HepG2 (cell line): ENCODE data around the gene PRICKLE3. TPM values are rescaled to one million over a fixed set of nuclear protein-coding genes. Genes with fewer than 3 reads are reported as not detected.

Experiments used
- DNMT3B ChIP-seq: conservative IDR thresholded peaks from 2 replicates; pipeline ENCODE4 v1.6.1; 2016; ENCODE audit warnings: missing biosample characterization, control low read depth
- IKZF1 ChIP-seq: fragments of 450-650 bp; IDR thresholded peaks from 2 replicates; pipeline ENCODE4 v1.7.1; 2016
- RFXAP ChIP-seq: sonication (generic); formaldehyde crosslinking; IDR thresholded peaks from 2 replicates; pipeline ENCODE4 v1.4.0; 2020; ENCODE audit warnings: missing genetic modification reagents, borderline replicate concordance
- SATB2 ChIP-seq: sonication (generic); formaldehyde crosslinking; IDR thresholded peaks from 2 replicates; pipeline ENCODE4 v1.5.0; 2020; ENCODE audit warnings: missing genetic modification reagents
- SMARCC2 ChIP-seq: fragments of 450-650 bp; IDR thresholded peaks from 2 replicates; pipeline ENCODE4 v1.6.1; 2017; ENCODE audit warnings: antibody characterized with exemption, mild to moderate bottlenecking
- SNRNP70 ChIP-seq: fragments of 200-400 bp; formaldehyde crosslinking; IDR thresholded peaks from 2 replicates; pipeline ENCODE4 v1.6.1; 2017; ENCODE audit warnings: mild to moderate bottlenecking, low read depth, low read length, moderate library complexity
- SPEN ChIP-seq: sonication (generic); formaldehyde crosslinking; IDR thresholded peaks from 2 replicates; pipeline ENCODE4 v1.5.1; 2020; ENCODE audit warnings: low read depth, mild to moderate bottlenecking, missing genetic modification reagents
- ZNF121 ChIP-seq: sonication (generic); formaldehyde crosslinking; IDR thresholded peaks from 2 replicates; pipeline ENCODE4 v1.5.0; 2020; ENCODE audit warnings: mild to moderate bottlenecking, missing genetic modification reagents
- ZNF256 ChIP-seq: sonication (generic); formaldehyde crosslinking; conservative IDR thresholded peaks from 2 replicates; pipeline ENCODE4 v1.4.0; 2020; ENCODE audit warnings: missing genetic modification reagents
- ZNF749 ChIP-seq: sonication (generic); formaldehyde crosslinking; IDR thresholded peaks from 2 replicates; pipeline ENCODE4 v1.8.0; 2022; ENCODE audit warnings: mild to moderate bottlenecking, missing genetic modification reagents, moderate library complexity, borderline replicate concordance
- polyA plus RNA-seq, 8 experiments: library from polyadenylated mRNA; depleted of rRNA in 3 of 8; stranded (reverse) in 7 of 8; unstranded in 1 of 8; fragments of >200 nt; fragmentation: Illumina TruSeq in 4 of 8; extraction: Trizol in 4 of 8; gene quantifications; 2 replicates each; pipeline versions ENCODE4 v1.2.1 to v1.2.3, GENCODE V29; 2011 to 2016; ENCODE audit warnings: low read depth in 4 of 8, missing spikeins in 1 of 8, mixed read lengths in 1 of 8; ENCODE audit not compliant: insufficient read depth in 1 of 8
- total RNA-seq, 5 experiments: library from RNA; depleted of rRNA; stranded (reverse); fragments of >200 nt; fragmentation: Illumina TruSeq; extraction: Trizol; gene quantifications; 2 replicates each; pipeline ENCODE4 v1.2.3, GENCODE V29; 2016; ENCODE audit warnings: low read depth in 1 of 5
- TF ChIP-seq, protein P1 (sequence below), 2 experiments: fragments of 450-650 bp in 1 of 2; sonication (generic) in 1 of 2; formaldehyde crosslinking; IDR thresholded peaks; 2 replicates each; pipeline versions ENCODE4 v1.5.0 to v1.8.0; 2020 to 2022; ENCODE audit warnings: mild to moderate bottlenecking in 1 of 2, missing genetic modification reagents in 1 of 2
- TF ChIP-seq, protein P2 (sequence below): IDR thresholded peaks from 2 replicates; pipeline ENCODE4 v1.6.1; 2016
- TF ChIP-seq, protein P3 (sequence below): sonication (generic); formaldehyde crosslinking; IDR thresholded peaks from 2 replicates; pipeline ENCODE4 v1.5.1; 2020; ENCODE audit warnings: mild to moderate bottlenecking, missing genetic modification reagents, moderate library complexity
- TF ChIP-seq, protein P4 (sequence below): sonication (generic); formaldehyde crosslinking; IDR thresholded peaks from 2 replicates; pipeline ENCODE4 v1.4.0; 2020; ENCODE audit warnings: mild to moderate bottlenecking, missing genetic modification reagents
- TF ChIP-seq, protein P5 (sequence below): sonication (generic); formaldehyde crosslinking; IDR thresholded peaks from 2 replicates; pipeline ENCODE4 v1.4.0; 2020; ENCODE audit warnings: mild to moderate bottlenecking, missing genetic modification reagents, borderline replicate concordance
- TF ChIP-seq, protein P6 (sequence below): IDR thresholded peaks from 2 replicates; pipeline ENCODE4 v1.6.1; 2016; ENCODE audit warnings: mild to moderate bottlenecking
- TF ChIP-seq, protein P7 (sequence below): sonication (generic); formaldehyde crosslinking; IDR thresholded peaks from 2 replicates; pipeline ENCODE4 v1.4.0; 2020; ENCODE audit warnings: mild to moderate bottlenecking, missing genetic modification reagents

The PRICKLE3 gene
- total and polyA plus RNA-seq, 2 of the 13 experiments (the other 11 are each of a cell fraction or from before 2014, with no cell fraction given) = 2.6 TPM

DNA sequence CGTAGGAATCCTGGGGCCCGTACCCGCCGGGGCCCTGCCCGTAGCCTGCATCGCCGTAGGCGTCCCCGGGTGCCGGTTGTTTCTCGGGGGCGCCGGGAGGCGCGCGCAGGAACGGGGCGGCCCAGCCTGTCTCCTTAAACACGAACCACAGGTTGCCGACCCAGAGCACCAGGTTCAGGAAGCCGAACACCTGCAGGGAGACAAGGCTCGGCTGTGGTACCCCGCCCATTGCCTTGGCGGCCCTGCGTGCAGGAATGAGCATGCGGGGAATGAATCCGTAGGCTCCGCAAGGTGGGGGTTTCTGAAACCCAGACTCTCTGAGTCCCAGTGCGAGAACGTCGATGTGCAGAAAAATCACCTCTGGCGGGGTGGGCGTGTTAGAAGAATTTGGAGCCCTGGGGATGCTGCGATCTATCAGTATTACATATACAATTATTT, 5.4 kb upstream of the PRICKLE3 start (continued):
- TF ChIP-seq, protein P1, sequence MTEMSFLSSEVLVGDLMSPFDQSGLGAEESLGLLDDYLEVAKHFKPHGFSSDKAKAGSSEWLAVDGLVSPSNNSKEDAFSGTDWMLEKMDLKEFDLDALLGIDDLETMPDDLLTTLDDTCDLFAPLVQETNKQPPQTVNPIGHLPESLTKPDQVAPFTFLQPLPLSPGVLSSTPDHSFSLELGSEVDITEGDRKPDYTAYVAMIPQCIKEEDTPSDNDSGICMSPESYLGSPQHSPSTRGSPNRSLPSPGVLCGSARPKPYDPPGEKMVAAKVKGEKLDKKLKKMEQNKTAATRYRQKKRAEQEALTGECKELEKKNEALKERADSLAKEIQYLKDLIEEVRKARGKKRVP (CRISPR knock-in tag; IDR thresholded peaks at IDR 0.05) = peak in 1 of 2 experiments; percentile 42; a peak in 1 of 4 replicates
- TF ChIP-seq IKZF1 (no peak), SATB2 (no peak), ZNF121 (CRISPR knock-in tag) (no peak), DNMT3B (CRISPR knock-in tag) (no peak), ZNF749 (no peak), SNRNP70 (no peak), RFXAP (CRISPR knock-in tag) (no peak), SMARCC2 (no peak), ZNF256 (CRISPR knock-in tag) (no peak), SPEN (CRISPR knock-in tag) (no peak)
- TF ChIP-seq, protein P2, sequence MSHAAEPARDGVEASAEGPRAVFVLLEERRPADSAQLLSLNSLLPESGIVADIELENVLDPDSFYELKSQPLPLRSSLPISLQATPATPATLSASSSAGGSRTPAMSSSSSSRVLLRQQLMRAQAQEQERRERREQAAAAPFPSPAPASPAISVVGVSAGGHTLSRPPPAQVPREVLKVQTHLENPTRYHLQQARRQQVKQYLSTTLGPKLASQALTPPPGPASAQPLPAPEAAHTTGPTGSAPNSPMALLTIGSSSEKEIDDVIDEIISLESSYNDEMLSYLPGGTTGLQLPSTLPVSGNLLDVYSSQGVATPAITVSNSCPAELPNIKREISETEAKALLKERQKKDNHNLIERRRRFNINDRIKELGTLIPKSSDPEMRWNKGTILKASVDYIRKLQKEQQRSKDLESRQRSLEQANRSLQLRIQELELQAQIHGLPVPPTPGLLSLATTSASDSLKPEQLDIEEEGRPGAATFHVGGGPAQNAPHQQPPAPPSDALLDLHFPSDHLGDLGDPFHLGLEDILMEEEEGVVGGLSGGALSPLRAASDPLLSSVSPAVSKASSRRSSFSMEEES (CRISPR knock-in tag) = no peak
- TF ChIP-seq, protein P3, sequence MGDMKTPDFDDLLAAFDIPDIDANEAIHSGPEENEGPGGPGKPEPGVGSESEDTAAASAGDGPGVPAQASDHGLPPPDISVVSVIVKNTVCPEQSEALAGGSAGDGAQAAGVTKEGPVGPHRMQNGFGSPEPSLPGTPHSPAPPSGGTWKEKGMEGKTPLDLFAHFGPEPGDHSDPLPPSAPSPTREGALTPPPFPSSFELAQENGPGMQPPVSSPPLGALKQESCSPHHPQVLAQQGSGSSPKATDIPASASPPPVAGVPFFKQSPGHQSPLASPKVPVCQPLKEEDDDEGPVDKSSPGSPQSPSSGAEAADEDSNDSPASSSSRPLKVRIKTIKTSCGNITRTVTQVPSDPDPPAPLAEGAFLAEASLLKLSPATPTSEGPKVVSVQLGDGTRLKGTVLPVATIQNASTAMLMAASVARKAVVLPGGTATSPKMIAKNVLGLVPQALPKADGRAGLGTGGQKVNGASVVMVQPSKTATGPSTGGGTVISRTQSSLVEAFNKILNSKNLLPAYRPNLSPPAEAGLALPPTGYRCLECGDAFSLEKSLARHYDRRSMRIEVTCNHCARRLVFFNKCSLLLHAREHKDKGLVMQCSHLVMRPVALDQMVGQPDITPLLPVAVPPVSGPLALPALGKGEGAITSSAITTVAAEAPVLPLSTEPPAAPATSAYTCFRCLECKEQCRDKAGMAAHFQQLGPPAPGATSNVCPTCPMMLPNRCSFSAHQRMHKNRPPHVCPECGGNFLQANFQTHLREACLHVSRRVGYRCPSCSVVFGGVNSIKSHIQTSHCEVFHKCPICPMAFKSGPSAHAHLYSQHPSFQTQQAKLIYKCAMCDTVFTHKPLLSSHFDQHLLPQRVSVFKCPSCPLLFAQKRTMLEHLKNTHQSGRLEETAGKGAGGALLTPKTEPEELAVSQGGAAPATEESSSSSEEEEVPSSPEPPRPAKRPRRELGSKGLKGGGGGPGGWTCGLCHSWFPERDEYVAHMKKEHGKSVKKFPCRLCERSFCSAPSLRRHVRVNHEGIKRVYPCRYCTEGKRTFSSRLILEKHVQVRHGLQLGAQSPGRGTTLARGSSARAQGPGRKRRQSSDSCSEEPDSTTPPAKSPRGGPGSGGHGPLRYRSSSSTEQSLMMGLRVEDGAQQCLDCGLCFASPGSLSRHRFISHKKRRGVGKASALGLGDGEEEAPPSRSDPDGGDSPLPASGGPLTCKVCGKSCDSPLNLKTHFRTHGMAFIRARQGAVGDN (CRISPR knock-in tag) = peak; percentile 38
- TF ChIP-seq, protein P4, sequence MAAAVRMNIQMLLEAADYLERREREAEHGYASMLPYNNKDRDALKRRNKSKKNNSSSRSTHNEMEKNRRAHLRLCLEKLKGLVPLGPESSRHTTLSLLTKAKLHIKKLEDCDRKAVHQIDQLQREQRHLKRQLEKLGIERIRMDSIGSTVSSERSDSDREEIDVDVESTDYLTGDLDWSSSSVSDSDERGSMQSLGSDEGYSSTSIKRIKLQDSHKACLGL (CRISPR knock-in tag) = 0 out of 2 replicates have a peak, but pooled peaks have one; percentile 40
- TF ChIP-seq, protein P5, sequence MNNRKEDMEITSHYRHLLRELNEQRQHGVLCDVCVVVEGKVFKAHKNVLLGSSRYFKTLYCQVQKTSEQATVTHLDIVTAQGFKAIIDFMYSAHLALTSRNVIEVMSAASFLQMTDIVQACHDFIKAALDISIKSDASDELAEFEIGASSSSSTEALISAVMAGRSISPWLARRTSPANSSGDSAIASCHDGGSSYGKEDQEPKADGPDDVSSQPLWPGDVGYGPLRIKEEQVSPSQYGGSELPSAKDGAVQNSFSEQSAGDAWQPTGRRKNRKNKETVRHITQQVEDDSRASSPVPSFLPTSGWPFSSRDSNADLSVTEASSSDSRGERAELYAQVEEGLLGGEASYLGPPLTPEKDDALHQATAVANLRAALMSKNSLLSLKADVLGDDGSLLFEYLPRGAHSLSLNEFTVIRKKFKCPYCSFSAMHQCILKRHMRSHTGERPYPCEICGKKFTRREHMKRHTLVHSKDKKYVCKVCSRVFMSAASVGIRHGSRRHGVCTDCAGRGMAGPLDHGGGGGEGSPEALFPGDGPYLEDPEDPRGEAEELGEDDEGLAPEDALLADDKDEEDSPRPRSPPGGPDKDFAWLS = no peak
- TF ChIP-seq, protein P6, sequence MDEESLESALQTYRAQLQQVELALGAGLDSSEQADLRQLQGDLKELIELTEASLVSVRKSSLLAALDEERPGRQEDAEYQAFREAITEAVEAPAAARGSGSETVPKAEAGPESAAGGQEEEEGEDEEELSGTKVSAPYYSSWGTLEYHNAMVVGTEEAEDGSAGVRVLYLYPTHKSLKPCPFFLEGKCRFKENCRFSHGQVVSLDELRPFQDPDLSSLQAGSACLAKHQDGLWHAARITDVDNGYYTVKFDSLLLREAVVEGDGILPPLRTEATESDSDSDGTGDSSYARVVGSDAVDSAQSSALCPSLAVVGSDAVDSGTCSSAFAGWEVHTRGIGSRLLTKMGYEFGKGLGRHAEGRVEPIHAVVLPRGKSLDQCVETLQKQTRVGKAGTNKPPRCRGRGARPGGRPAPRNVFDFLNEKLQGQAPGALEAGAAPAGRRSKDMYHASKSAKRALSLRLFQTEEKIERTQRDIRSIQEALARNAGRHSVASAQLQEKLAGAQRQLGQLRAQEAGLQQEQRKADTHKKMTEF (CRISPR knock-in tag) = peak; percentile 22; the same call in 1 of the 2 replicates
- TF ChIP-seq, protein P7, sequence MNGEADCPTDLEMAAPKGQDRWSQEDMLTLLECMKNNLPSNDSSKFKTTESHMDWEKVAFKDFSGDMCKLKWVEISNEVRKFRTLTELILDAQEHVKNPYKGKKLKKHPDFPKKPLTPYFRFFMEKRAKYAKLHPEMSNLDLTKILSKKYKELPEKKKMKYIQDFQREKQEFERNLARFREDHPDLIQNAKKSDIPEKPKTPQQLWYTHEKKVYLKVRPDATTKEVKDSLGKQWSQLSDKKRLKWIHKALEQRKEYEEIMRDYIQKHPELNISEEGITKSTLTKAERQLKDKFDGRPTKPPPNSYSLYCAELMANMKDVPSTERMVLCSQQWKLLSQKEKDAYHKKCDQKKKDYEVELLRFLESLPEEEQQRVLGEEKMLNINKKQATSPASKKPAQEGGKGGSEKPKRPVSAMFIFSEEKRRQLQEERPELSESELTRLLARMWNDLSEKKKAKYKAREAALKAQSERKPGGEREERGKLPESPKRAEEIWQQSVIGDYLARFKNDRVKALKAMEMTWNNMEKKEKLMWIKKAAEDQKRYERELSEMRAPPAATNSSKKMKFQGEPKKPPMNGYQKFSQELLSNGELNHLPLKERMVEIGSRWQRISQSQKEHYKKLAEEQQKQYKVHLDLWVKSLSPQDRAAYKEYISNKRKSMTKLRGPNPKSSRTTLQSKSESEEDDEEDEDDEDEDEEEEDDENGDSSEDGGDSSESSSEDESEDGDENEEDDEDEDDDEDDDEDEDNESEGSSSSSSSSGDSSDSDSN = 0 out of 2 replicates have a peak, but pooled peaks have one; percentile 47
